Measurements from ENCODE around the gene EPHB1. TPM values are rescaled to one million over a fixed set of nuclear protein-coding genes. Genes with fewer than 3 reads are reported as not detected.

Gene EPHB1
- polyA plus RNA-seq, 1 of the 3 experiments (the other 2 are of a cell fraction), result 1.2 TPM

GRCh38 chr3:134896696-134897095 lies 101.6 kb downstream of the EPHB1 start:
- Histone ChIP-seq H3K36me3 (replicated peaks in 1 of 2; ENCODE audit: control insufficient read depth in 1 of 2, insufficient read depth in 2 of 2, low read length in 1 of 2) (no peaks in the 10 kb centered on the region), H3K4me2 (no peak overlapping the region), H3F3A (replicated peaks; ENCODE audit: insufficient read depth) (no peaks in the 10 kb centered on the region), H3K79me2 (ENCODE audit: insufficient read depth) (no peaks in the 10 kb centered on the region), H3K9me3 (no peaks in the 10 kb centered on the region), H3K4me3 (ENCODE audit: low read depth in 2 of 2, low read length in 1 of 2) (no peak overlapping the region), H4K20me1 (ENCODE audit: insufficient read depth) (peaks cover 4% of the 10 kb centered on the region; the same call in 1 of the 2 replicates), H3K27me3 (ENCODE audit: insufficient read depth) (no peaks in the 10 kb centered on the region), H2AFZ (ENCODE audit: low read depth) (no peak overlapping the region), H3K27ac (ENCODE audit: low read depth in 2 of 2, low read length in 1 of 2) (no peak overlapping the region), H3K9ac (no peak overlapping the region), H3K4me1 (ENCODE audit: control insufficient read depth in 1 of 2, insufficient read depth in 2 of 2, low read depth in 1 of 2, low read length in 1 of 2) (no peaks in the 10 kb centered on the region), H3K9me2 (no peaks in the 10 kb centered on the region)
- 92% methylated on average over 7 of the region's 8 CpGs for WGBS (ENCODE audit: low lambda C conversion rate)
- no peak for DNase-seq
- TF ChIP-seq CHD2 (IDR thresholded peaks at IDR 0.05; ENCODE audit: low read length, partially characterized antibody) (no peak), NRF1 (IDR thresholded peaks at IDR 0.05; ENCODE audit: low read depth, low read length) (no peak), IRF3 (IDR thresholded peaks at IDR 0.05; ENCODE audit: low read depth, low read length) (no peak), PBX3 (IDR thresholded peaks at IDR 0.05) (no peak), FOSL2 (IDR thresholded peaks at IDR 0.05; ENCODE audit: borderline replicate concordance, low read depth) (no peak), RAD21 (IDR thresholded peaks at IDR 0.05; ENCODE audit: low read length) (no peak)
- CTCF ChIA-PET, result no interaction called here
- POLR2A ChIA-PET, result no interaction called here

- no peaks in the 10 kb centered on the region for H3K36me3 ChIP-seq (replicated peaks in 1 of 2; ENCODE audit: control insufficient read depth in 1 of 2, insufficient read depth in 2 of 2, low read length in 1 of 2)
- no peak for DNase-seq
- H3K4me3 ChIP-seq (ENCODE audit: low read depth in 2 of 2, low read length in 1 of 2), result no peak overlapping the region
- no peaks in the 10 kb centered on the region for H3K9me3 ChIP-seq
- ChIA-PET CTCF (interaction anchor here (1.4 kb wide), 1 partner anchor 48 kb away, joined by 3 read pairs; no protein-coding TSS in a partner anchor), POLR2A (no interaction called here)
- H3K4me2 ChIP-seq, result no peak overlapping the region
- 62% methylated on average over 8 of the region's 10 CpGs for WGBS (ENCODE audit: low lambda C conversion rate)
- no peak overlapping the region for H3K27ac ChIP-seq (ENCODE audit: low read depth in 2 of 2, low read length in 1 of 2)
- H3K79me2 ChIP-seq (ENCODE audit: insufficient read depth), result no peaks in the 10 kb centered on the region
- no peak overlapping the region for H3K9ac ChIP-seq
- H3K9me2 ChIP-seq, result no peaks in the 10 kb centered on the region
- peaks cover 4% of the 10 kb centered on the region; the same call in 1 of the 2 replicates for H4K20me1 ChIP-seq (ENCODE audit: insufficient read depth)
- H3F3A ChIP-seq (replicated peaks; ENCODE audit: insufficient read depth), result no peaks in the 10 kb centered on the region
- H3K27me3 ChIP-seq (ENCODE audit: insufficient read depth), result no peaks in the 10 kb centered on the region
- no peak overlapping the region for H2AFZ ChIP-seq (ENCODE audit: low read depth)
- H3K4me1 ChIP-seq (ENCODE audit: control insufficient read depth in 1 of 2, insufficient read depth in 2 of 2, low read depth in 1 of 2, low read length in 1 of 2), result no peaks in the 10 kb centered on the region; a peak in 2 of 4 replicates
- TF ChIP-seq, protein P1, sequence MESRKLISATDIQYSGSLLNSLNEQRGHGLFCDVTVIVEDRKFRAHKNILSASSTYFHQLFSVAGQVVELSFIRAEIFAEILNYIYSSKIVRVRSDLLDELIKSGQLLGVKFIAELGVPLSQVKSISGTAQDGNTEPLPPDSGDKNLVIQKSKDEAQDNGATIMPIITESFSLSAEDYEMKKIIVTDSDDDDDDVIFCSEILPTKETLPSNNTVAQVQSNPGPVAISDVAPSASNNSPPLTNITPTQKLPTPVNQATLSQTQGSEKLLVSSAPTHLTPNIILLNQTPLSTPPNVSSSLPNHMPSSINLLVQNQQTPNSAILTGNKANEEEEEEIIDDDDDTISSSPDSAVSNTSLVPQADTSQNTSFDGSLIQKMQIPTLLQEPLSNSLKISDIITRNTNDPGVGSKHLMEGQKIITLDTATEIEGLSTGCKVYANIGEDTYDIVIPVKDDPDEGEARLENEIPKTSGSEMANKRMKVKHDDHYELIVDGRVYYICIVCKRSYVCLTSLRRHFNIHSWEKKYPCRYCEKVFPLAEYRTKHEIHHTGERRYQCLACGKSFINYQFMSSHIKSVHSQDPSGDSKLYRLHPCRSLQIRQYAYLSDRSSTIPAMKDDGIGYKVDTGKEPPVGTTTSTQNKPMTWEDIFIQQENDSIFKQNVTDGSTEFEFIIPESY (IDR thresholded peaks at IDR 0.05; ENCODE audit: borderline replicate concordance, low read depth), result no peak
- TF ChIP-seq SMC3 (IDR thresholded peaks at IDR 0.05; ENCODE audit: low read depth, low read length) (no peak), MAX (IDR thresholded peaks at IDR 0.05; ENCODE audit: low read depth) (no peak), GATA2 (CRISPR knock-in tag; IDR thresholded peaks at IDR 0.05) (no peak), CHD2 (IDR thresholded peaks at IDR 0.05; ENCODE audit: low read length, partially characterized antibody) (no peak), GABPA (IDR thresholded peaks at IDR 0.05; ENCODE audit: low read depth) (no peak), FOSL2 (IDR thresholded peaks at IDR 0.05; ENCODE audit: borderline replicate concordance, low read depth) (no peak), ELF1 (IDR thresholded peaks at IDR 0.05) (no peak), FOXJ3 (CRISPR knock-in tag; IDR thresholded peaks at IDR 0.05) (no peak), EP300 (IDR thresholded peaks at IDR 0.05; ENCODE audit: borderline replicate concordance in 1 of 2, low read depth in 1 of 2, low read length in 1 of 2) (no peak), REST (IDR thresholded peaks at IDR 0.05; ENCODE audit: low read depth, low read length) (no peak), SIN3A (IDR thresholded peaks at IDR 0.05; ENCODE audit: borderline replicate concordance, low read depth, low read length) (no peak), RFX5 (IDR thresholded peaks at IDR 0.05; ENCODE audit: low read length) (no peak)
Measured at GRCh38 chr3:134897391-134898141, 102.5 kb downstream of the EPHB1 start.
